Measurements from ENCODE around the gene RALGAPA1.
"Not testable (repeated sequence)": the region's sequence is repeated elsewhere in the genome, so short reads cannot be mapped to it uniquely, and the experiment has no call there.

RALGAPA1 gene

GRCh38 chr14:35626947-35627346 is 182.1 kb downstream of the RALGAPA1 start:
- DNase-seq (ENCODE audit: low read depth in 2 of 2) = not testable (repeated sequence)

DNA sequence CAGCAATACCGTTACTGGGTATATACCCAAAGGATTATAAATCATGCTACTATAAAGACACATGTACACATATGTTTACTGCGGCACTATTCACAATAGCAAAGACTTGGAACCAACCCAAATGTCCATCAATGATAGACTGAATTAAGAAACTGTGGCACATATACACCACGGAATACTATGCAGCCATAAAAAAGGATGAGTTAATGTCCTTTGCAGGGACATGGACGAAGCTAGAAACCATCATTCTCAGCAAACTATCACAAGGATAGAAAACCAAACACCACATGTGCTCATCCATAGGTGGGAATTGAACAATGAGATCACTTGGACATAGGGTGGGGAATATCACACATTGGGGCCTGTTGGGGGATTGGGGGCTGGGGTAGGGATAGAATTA is 187.1 kb downstream of the RALGAPA1 start:
- DNase-seq (ENCODE audit: low read depth in 2 of 2) = not testable (repeated sequence)

- not testable (repeated sequence) for DNase-seq (ENCODE audit: low read depth in 2 of 2)
Observed at GRCh38 chr14:35619998-35620397, 189.1 kb downstream of the RALGAPA1 start.

GRCh38 chr14:35619461-35619860 is 189.6 kb downstream of the RALGAPA1 start:
- not testable (repeated sequence) for DNase-seq (ENCODE audit: low read depth in 2 of 2)

- DNase-seq (ENCODE audit: low read depth in 2 of 2) = no peak
Observed at GRCh38 chr14:35617500-35617899, 191.6 kb downstream of the RALGAPA1 start.

DNA sequence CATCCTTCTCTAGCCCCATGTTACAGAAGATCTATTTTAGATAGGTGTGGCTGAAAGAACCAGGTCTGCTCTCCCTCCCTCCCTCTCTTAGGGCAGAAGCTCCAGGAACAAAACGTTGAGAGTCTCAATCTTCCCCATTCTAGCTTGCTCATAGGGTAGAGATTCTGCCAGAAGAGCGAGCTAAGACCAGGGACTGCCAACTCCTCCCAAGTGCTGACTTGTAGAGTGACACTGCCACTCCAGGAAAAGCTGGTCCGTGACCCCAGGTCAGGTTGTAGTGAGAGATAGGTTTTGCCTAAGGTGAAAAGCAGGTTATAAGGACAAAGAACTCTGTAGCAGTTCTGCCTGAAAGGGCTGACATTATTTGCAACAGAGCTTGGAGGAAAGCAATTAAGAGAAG is 201.7 kb downstream of the RALGAPA1 start:
- no peak for DNase-seq (ENCODE audit: low read depth in 2 of 2)

GRCh38 chr14:35600253-35600652 is 208.8 kb downstream of the RALGAPA1 start:
- no peak for DNase-seq (ENCODE audit: low read depth in 2 of 2)

DNA sequence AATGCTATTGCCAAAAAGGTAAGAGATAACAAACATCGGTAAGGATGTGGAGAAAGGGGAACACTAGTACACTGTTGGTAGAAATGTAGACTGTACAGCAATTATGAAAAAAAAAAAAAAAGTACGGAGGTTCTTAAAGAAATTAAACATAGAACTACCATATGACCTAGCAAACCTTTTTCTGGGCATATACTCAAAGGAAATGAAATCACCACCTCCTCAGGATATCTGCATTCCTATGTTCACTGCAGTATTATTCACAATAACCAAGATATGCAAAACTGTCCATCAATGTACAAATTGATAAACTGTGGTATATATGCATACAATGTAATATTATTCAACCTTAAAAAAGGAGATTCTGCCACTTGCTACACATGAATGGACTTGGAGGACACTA is 214.5 kb downstream of the RALGAPA1 start:
- DNase-seq (ENCODE audit: low read depth in 2 of 2) = no peak

GRCh38 chr14:35587373-35587772 is 221.7 kb downstream of the RALGAPA1 start:
- not testable (repeated sequence) for DNase-seq (ENCODE audit: low read depth in 2 of 2)

DNA sequence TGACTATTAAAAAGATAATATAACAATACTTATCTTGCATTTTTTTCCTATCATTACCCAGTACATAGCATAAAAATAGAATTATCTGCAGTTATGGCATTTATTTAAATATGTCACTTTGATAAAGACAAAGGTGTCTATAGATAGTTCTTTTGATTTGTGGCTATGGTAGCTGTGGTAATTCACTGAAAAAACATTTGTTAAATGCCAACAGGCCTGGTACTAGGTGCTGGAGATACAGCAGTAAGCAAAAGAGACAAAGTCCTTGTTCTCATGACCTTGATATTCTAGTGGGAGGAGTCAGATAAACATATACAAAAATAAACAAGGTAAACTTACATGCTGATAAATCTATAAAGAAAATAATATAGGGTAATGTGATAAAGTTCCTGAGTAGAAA is 230.5 kb downstream of the RALGAPA1 start:
- no peak for DNase-seq (ENCODE audit: low read depth in 2 of 2)

DNA sequence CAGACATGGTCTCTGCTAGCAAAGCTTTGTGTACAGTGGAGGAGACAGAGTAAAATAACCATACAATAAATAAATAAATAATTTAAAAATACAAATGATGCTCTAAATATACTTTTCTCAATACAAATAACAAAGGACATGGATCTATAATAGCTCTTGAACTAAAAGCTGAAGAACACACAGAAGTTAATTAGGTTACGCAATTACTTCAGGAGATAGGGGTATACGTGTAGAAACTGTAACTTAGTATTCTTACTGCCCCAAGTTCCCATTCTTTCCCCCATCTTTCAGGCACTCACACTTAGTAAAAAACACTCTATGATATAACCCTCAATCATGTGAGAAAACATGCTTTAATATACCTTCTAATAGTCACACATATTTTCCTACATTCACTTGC is 231.0 kb downstream of the RALGAPA1 start:
- DNase-seq (ENCODE audit: low read depth in 2 of 2) = no peak

DNA sequence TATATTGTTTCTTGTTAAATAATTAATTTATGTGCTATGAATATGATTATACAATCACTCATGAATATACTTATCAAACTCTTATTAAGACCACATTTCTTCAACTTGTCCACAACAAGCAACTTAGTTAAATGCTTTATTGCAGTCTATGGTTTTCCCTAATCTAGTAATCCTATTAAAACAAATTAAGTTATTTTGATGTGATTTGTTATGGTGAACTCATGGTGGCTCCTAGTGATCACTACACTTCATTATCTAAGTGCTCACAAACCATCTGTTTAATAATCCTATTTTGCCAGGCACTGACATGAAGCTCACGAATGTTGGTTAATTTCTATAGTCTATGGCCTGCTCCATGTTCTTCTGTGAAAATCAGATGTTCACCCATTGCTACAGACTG is 232.2 kb downstream of the RALGAPA1 start:
- no peak for DNase-seq (ENCODE audit: low read depth in 2 of 2)

GRCh38 chr14:35576260-35576659 is 232.8 kb downstream of the RALGAPA1 start:
- DNase-seq (ENCODE audit: low read depth in 2 of 2) = no peak

DNA sequence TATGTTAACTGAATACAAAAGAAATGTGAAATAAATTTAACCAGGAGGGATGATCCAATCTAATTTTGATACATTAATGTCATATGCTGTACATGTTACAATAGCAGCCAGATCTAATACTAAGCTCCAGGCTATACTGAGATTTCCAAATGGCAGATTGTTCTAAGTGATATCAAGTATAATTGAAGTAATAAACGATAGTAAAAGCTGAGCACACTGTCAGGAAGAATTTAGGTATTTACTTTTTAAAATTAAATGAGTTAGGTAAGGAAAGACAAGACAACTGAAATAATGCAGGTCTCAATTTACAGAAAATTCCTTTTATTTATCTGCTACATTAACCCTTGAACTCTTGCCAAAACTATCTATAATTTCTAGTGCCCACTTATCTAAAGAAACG is 235.2 kb downstream of the RALGAPA1 start:
- DNase-seq (ENCODE audit: low read depth in 2 of 2) = no peak

GRCh38 chr14:35571598-35571997 is 237.5 kb downstream of the RALGAPA1 start:
- no peak for DNase-seq (ENCODE audit: low read depth in 2 of 2)

GRCh38 chr14:35565871-35566464 is 243.1 kb downstream of the RALGAPA1 start:
- no peak for DNase-seq (ENCODE audit: low read depth in 2 of 2)

- no peak for DNase-seq (ENCODE audit: low read depth in 2 of 2)
Observed at GRCh38 chr14:35558680-35559079, 250.4 kb downstream of the RALGAPA1 start.

DNA sequence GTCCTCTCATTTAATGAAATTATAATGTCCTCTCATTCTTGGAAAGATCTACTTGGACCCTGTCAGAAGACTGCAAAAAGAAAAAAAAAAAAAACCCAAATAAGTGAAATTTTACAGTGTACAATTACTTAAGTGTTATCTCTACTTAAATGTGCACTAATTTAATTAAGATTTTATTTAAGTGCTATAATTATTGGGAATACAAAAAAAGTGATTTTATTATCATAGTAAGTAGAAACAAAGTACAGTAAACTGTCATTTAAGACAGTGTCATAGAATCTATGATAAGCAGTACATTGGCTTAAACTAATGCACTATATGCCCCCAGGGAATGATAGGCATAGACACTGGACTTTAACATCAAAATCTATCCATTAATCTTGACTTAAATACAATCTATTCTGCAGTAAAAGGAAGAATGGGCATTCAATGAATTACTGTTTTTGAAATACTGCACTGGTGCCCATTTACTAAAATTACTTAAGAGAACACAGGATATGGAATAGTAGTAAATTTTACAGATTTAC is 251.8 kb downstream of the RALGAPA1 start:
- DNase-seq (ENCODE audit: low read depth in 2 of 2) = no peak

GRCh38 chr14:35556548-35556947 is 252.5 kb downstream of the RALGAPA1 start:
- DNase-seq (ENCODE audit: low read depth in 2 of 2) = no peak

- no peak for DNase-seq (ENCODE audit: low read depth in 2 of 2)
Observed at GRCh38 chr14:35553808-35554207, 255.3 kb downstream of the RALGAPA1 start.

DNA sequence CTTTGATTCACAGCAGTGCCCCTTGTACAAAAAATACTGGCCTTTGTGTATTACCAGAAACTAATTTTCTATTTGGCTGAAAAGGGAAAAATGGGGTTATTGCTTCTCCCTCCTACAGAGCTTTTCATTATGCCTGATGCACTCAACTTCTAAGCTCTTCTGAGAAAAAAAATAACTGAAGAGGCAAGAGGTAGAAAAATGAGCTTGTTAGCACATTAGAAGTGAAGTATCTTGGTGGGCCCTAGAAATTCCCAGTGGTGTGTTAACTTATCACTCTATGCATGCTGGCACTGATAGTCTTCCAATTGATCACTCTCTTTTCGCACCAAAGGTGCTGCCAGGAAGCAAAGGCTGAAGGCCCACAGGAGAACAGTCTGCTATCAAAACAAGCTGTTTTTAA is 258.0 kb downstream of the RALGAPA1 start:
- no peak for DNase-seq (ENCODE audit: low read depth in 2 of 2)

- DNase-seq (ENCODE audit: low read depth in 2 of 2) = no peak
Observed at GRCh38 chr14:35549551-35549950, 259.5 kb downstream of the RALGAPA1 start.

DNA sequence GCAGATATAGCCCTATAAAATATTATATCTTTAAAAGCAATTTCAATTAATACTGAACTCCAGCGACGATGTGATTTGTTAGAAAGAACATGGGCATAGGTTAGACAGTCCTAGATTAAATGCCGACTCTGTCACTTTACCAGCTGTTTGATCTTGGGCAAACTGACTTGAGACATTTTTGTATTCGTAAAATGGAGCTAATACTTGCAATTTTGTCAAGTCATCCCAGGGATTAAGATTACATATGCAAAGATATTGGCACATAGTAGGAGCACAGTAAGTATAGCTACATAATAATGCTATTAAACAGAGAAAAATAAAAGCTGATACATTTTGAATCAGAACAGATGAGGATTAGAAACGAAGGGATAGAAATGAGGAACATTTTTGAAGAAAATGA is 266.1 kb downstream of the RALGAPA1 start:
- no peak for DNase-seq (ENCODE audit: low read depth in 2 of 2)

DNA sequence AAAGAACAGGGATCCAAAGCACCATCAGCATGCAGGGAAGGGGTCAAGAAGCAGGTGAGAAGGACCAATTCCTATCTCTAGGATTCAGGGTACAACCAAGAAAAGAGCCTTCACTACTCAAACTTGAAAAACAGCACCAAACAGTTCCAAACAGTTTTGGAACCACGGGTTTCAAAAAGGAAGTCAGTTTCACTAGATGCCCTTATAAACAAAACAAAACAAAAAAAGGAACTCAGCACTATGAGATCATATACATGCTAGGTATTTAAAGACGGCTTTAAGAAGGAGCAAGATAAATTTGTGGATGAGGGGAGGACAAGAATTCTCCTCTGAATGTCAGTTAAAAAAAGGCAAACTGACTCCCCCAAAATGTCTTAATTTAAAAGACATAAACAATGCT is 269.1 kb downstream of the RALGAPA1 start:
- DNase-seq (ENCODE audit: low read depth in 2 of 2) = no peak
